GF-D8 (cell line): ENCODE results near the gene ECE1.
A peak's percentile ranks its signal among the peaks of the same experiment; 100 is the strongest.
"Not testable (repeated sequence)": the region's sequence is repeated elsewhere in the genome, so short reads cannot be mapped to it uniquely, and the experiment has no call there.

Experiments
- DNase-seq: peaks from one replicate; lab custom pipeline; 2025; lab: John Stamatoyannopoulos, UW

Gene ECE1

GRCh38 chr1:21291964-21292363 is 1.7 kb upstream of the ECE1 start:
- no peak for DNase-seq

GRCh38 chr1:21291184-21291583 is 921 bp upstream of the ECE1 start:
- DNase-seq, result no peak

- DNase-seq, result no peak
These were observed 282 bp upstream of the ECE1 start for GRCh38 chr1:21290546-21290944.

GRCh38 chr1:21289127-21289526 is 1.1 kb downstream of the ECE1 start:
- no peak for DNase-seq

- peak; percentile 28 for DNase-seq
These were observed 2.3 kb downstream of the ECE1 start for GRCh38 chr1:21287905-21288514.

GRCh38 chr1:21285386-21285785 is 4.9 kb downstream of the ECE1 start:
- not testable (repeated sequence) for DNase-seq

- DNase-seq, result no peak
These were observed 5.2 kb downstream of the ECE1 start for GRCh38 chr1:21285055-21285372.

- DNase-seq, result peak; percentile 53
These were observed 5.8 kb downstream of the ECE1 start for GRCh38 chr1:21284206-21285054.

- DNase-seq, result no peak
These were observed 6.7 kb downstream of the ECE1 start for GRCh38 chr1:21283524-21283923.

GRCh38 chr1:21282020-21282419 is 8.2 kb downstream of the ECE1 start:
- not testable (repeated sequence) for DNase-seq

- DNase-seq, result no peak
These were observed 9.8 kb downstream of the ECE1 start for GRCh38 chr1:21280482-21280881.

- DNase-seq, result no peak
These were observed 10.2 kb downstream of the ECE1 start for GRCh38 chr1:21280011-21280471.

GRCh38 chr1:21278860-21279845 is 11.1 kb downstream of the ECE1 start:
- DNase-seq, result no peak

GRCh38 chr1:21278208-21278859 is 11.9 kb downstream of the ECE1 start:
- DNase-seq, result no peak

- no peak for DNase-seq
These were observed 13.1 kb downstream of the ECE1 start for GRCh38 chr1:21277180-21277579.

GRCh38 chr1:21272540-21272939 is 17.7 kb downstream of the ECE1 start:
- DNase-seq, result no peak

- no peak for DNase-seq
These were observed 18.7 kb downstream of the ECE1 start for GRCh38 chr1:21271550-21271949.

- peak; percentile 5 for DNase-seq
These were observed 20.1 kb downstream of the ECE1 start for GRCh38 chr1:21270086-21270689.

GRCh38 chr1:21269461-21270085 is 20.7 kb downstream of the ECE1 start:
- no peak for DNase-seq

GRCh38 chr1:21268281-21269239 is 21.7 kb downstream of the ECE1 start:
- no peak for DNase-seq
